Omental fat pad (tissue), 4 donors: ENCODE data around the gene C1orf74. TPM values are rescaled to one million over a fixed set of nuclear protein-coding genes. Genes with fewer than 3 reads are reported as not detected.

ENCODE experiments used
- ATAC-seq: fragments of 150-250 bp; one replicate; pipeline ENCODE4 v1.9.1; 2016; ENCODE audit warnings: mild to moderate bottlenecking, moderate library complexity; ENCODE audit not compliant: low FRiP score
- DNase-seq: peaks from one replicate; pipeline ENCODE4 v3.0.0-alpha.2; 2019; ENCODE audit warnings: low spot score
- CTCF ChIP-seq, 3 donors: fragments of 450-650 bp; IDR thresholded peaks; one replicate each; pipeline ENCODE4 v1.5.1; 2016 to 2017; ENCODE audit warnings: antibody characterized with exemption in 3 of 3, mild to moderate bottlenecking in 3 of 3, moderate library complexity in 2 of 3
- total RNA-seq, 4 donors: library from RNA; depleted of rRNA; stranded (reverse); fragments of >200 nt; gene quantifications; one replicate each; pipeline ENCODE4 v1.1.0, GENCODE V29; 2016

The C1orf74 gene
- total RNA-seq, 4 donors from 2014 or later, result 0.37 to 1.9 (median 1.0) TPM

- no peak for TF ChIP-seq CTCF (IDR thresholded peaks at IDR 0.05)
- no peak for DNase-seq
- ATAC-seq, result no peak
These were observed 37.8 kb downstream of the C1orf74 start for GRCh38 chr1:209746451-209747165.

GRCh38 chr1:209743145-209743482 is 41.2 kb downstream of the C1orf74 start:
- TF ChIP-seq CTCF (IDR thresholded peaks at IDR 0.05), result no peak
- no peak for DNase-seq
- no peak for ATAC-seq

GRCh38 chr1:209742409-209743144 is 41.8 kb downstream of the C1orf74 start:
- TF ChIP-seq CTCF (IDR thresholded peaks at IDR 0.05), result no peak
- DNase-seq, result no peak
- ATAC-seq, result peak; percentile 74

GRCh38 chr1:209741889-209742288 is 42.5 kb downstream of the C1orf74 start:
- DNase-seq, result no peak
- no peak for TF ChIP-seq CTCF (IDR thresholded peaks at IDR 0.05)
- ATAC-seq, result no peak

- ATAC-seq, result no peak
- TF ChIP-seq CTCF (IDR thresholded peaks at IDR 0.05), result no peak
These were observed 43.2 kb downstream of the C1orf74 start for GRCh38 chr1:209741193-209741592.

GRCh38 chr1:209738270-209738669 is 46.1 kb downstream of the C1orf74 start:
- ATAC-seq, result no peak
- no peak for TF ChIP-seq CTCF (IDR thresholded peaks at IDR 0.05)
- no peak for DNase-seq

More at GRCh38 chr1:209741193-209741592, 43.2 kb downstream of the C1orf74 start:
- DNase-seq, result no peak

GRCh38 chr1:209737118-209737505 is 47.2 kb downstream of the C1orf74 start:
- DNase-seq (no peak), ATAC-seq (no peak)
- no peak for TF ChIP-seq CTCF (IDR thresholded peaks at IDR 0.05)
